Calu3 (cell line): ENCODE results near the gene DGKI. TPM values are rescaled to one million over a fixed set of nuclear protein-coding genes. Genes with fewer than 3 reads are reported as not detected.

Source experiments
- BruUV-seq: library from RNA; stranded (reverse); fragments of 400-500 nt; replicated peaks from 2 replicates; lab custom pipeline; 2021; lab: Mats Ljungman, UMichigan
- CTCF ChIA-PET: fragments of 300-600 bp; sonication (Branson Sonifier 250); formaldehyde crosslinking; loops from one replicate; lab custom pipeline; 2022; ENCODE audit warnings: antibody characterized with exemption; lab: Charles Lee
- DNase-seq: peaks from one replicate; pipeline ENCODE4 v3.0.0; 2022
- H3K27ac Mint-ChIP-seq: one replicate; pipeline ENCODE4 v1.8.0; 2022; ENCODE audit warnings: mixed read lengths; ENCODE audit not compliant: unreplicated experiment
- H3K27me3 Mint-ChIP-seq: one replicate; pipeline ENCODE4 v1.8.0; 2022; ENCODE audit warnings: mixed read lengths; ENCODE audit not compliant: unreplicated experiment
- H3K36me3 Mint-ChIP-seq: one replicate; pipeline ENCODE4 v1.8.0; 2022; ENCODE audit warnings: mild to moderate bottlenecking, moderate library complexity, mixed read lengths; ENCODE audit not compliant: insufficient read depth, unreplicated experiment
- H3K4me1 Mint-ChIP-seq: one replicate; pipeline ENCODE4 v1.8.0; 2022; ENCODE audit warnings: mild to moderate bottlenecking, low read depth, mixed read lengths; ENCODE audit not compliant: unreplicated experiment
- H3K4me3 Mint-ChIP-seq: one replicate; pipeline ENCODE4 v1.8.0; 2022; ENCODE audit warnings: mild to moderate bottlenecking, low read depth, moderate library complexity, mixed read lengths; ENCODE audit not compliant: unreplicated experiment
- H3K9me3 Mint-ChIP-seq: one replicate; pipeline ENCODE4 v1.8.0; 2022; ENCODE audit warnings: low read depth, mixed read lengths; ENCODE audit not compliant: unreplicated experiment
- CTCF ChIP-seq: fragments of 200-600 bp; IDR thresholded peaks from one replicate; pipeline ENCODE4 v1.8.0; 2022; ENCODE audit warnings: antibody characterized with exemption; ENCODE audit not compliant: unreplicated experiment
- intact Hi-C: fragments of 100-400 bp; cut with micrococcal nuclease; formaldehyde crosslinking; loops from one replicate; pipeline ENCODE4 v1.10.0; 2022; ENCODE audit not compliant: unreplicated experiment
- total RNA-seq: library from RNA; stranded (reverse); gene quantifications from 2 replicates; pipeline ENCODE4 v1.2.3, GENCODE V29; 2022

DGKI gene
- total RNA-seq, 1 experiment from 2014 or later, result not detected

DNA sequence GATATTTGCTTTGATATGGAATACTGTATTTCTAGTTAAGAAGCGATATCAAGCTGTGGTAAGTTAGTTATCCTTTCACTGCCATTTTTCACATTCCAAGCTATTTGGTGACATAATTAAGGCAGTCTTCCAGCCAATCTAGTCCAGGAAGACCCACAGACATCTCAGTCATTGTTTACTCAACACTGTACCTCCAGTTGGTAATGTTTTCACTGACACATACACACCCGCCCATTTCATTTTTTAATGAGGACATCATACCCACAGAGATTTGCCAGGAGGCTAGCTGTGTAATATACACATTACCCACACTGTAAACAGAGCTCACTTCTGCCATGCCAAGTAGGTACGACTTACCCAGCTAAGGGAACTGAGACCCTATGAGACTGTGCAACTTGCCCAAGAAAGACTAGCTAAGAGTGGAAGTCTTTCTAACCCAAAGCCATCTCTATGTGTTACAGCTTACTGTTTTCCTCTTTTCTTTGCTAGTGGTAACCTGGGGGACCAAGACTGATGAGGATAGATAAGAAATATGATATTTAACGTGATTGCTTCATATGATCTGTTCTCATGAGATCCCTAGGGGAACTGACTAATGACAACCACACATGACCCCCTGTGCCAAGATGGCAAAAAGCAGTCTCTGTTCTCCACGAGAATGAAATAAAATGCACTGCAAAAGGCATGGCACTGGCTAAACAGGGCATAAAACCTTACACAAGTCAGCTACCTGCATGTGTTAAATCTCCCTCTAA lies 179.0 kb downstream of the DGKI start:
- Mint-ChIP-seq H3K4me1 (peaks cover 8% of the 10 kb centered on the region), H3K4me3 (no peak overlapping the region), H3K36me3 (no peaks in the 10 kb centered on the region), H3K27ac (no peak overlapping the region), H3K9me3 (no peaks in the 10 kb centered on the region), H3K27me3 (peaks cover 98% of the 10 kb centered on the region)
- DNase-seq, result no peak
- intact Hi-C loops, result no loop called here
- TF ChIP-seq CTCF, result no peak
- CTCF ChIA-PET, result interaction anchor here (0.8 kb wide), 1 partner anchor 11 kb away, joined by 3 read pairs; no protein-coding TSS in a partner anchor
- no TSS peak for BruUV-seq

- no TSS peak for BruUV-seq
- Mint-ChIP-seq H3K27ac (no peak overlapping the region), H3K27me3 (peaks cover 97% of the 10 kb centered on the region), H3K4me1 (peaks cover 8% of the 10 kb centered on the region), H3K9me3 (no peaks in the 10 kb centered on the region), H3K36me3 (no peaks in the 10 kb centered on the region), H3K4me3 (no peak overlapping the region)
- no peak for DNase-seq
- CTCF ChIA-PET, result no interaction called here
- TF ChIP-seq CTCF, result no peak
- intact Hi-C loops, result no loop called here
These were observed 181.9 kb downstream of the DGKI start for GRCh38 chr7:137664846-137665245.

- BruUV-seq, result no TSS peak
- intact Hi-C loops, result no loop called here
- no peaks in the 10 kb centered on the region for H3K4me1 Mint-ChIP-seq
- no peak overlapping the region for H3K4me3 Mint-ChIP-seq
- peaks cover 81% of the 10 kb centered on the region for H3K27me3 Mint-ChIP-seq
- H3K9me3 Mint-ChIP-seq, result no peaks in the 10 kb centered on the region
- no peak overlapping the region for H3K27ac Mint-ChIP-seq
- no peak for DNase-seq
- TF ChIP-seq CTCF, result no peak
- CTCF ChIA-PET, result interaction anchor here (0.6 kb wide), 1 partner anchor 240 kb away, joined by 3 read pairs; no protein-coding TSS in a partner anchor
- no peaks in the 10 kb centered on the region for H3K36me3 Mint-ChIP-seq
These were observed 185.1 kb downstream of the DGKI start for GRCh38 chr7:137661634-137662033.

GRCh38 chr7:137658190-137658900 lies 188.4 kb downstream of the DGKI start:
- CTCF ChIA-PET, result no interaction called here
- no peaks in the 10 kb centered on the region for H3K4me1 Mint-ChIP-seq
- peaks cover 48% of the 10 kb centered on the region for H3K27me3 Mint-ChIP-seq
- H3K27ac Mint-ChIP-seq, result no peak overlapping the region
- no peaks in the 10 kb centered on the region for H3K36me3 Mint-ChIP-seq
- no peak overlapping the region for H3K4me3 Mint-ChIP-seq
- no peak for TF ChIP-seq CTCF
- H3K9me3 Mint-ChIP-seq, result no peaks in the 10 kb centered on the region
- intact Hi-C loops, result no loop called here
- BruUV-seq, result no TSS peak
- DNase-seq, result no peak
